ENCODE data around the gene UNC93B1.

GRCh38 chr11:68002938-68003845, 705 bp downstream of the UNC93B1 start:
- TF ChIP-seq POLR2A (IDR thresholded peaks at IDR 0.05) (no peak), POLR2AphosphoS5 (IDR thresholded peaks at IDR 0.05) (no peak)
- TF ChIP-seq, protein P1, sequence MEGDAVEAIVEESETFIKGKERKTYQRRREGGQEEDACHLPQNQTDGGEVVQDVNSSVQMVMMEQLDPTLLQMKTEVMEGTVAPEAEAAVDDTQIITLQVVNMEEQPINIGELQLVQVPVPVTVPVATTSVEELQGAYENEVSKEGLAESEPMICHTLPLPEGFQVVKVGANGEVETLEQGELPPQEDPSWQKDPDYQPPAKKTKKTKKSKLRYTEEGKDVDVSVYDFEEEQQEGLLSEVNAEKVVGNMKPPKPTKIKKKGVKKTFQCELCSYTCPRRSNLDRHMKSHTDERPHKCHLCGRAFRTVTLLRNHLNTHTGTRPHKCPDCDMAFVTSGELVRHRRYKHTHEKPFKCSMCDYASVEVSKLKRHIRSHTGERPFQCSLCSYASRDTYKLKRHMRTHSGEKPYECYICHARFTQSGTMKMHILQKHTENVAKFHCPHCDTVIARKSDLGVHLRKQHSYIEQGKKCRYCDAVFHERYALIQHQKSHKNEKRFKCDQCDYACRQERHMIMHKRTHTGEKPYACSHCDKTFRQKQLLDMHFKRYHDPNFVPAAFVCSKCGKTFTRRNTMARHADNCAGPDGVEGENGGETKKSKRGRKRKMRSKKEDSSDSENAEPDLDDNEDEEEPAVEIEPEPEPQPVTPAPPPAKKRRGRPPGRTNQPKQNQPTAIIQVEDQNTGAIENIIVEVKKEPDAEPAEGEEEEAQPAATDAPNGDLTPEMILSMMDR (IDR thresholded peaks at IDR 0.05): no peak

Measured in prostate gland (tissue), 2 donors.